Esophagus (tissue), 2 donors: Measurements from ENCODE around the gene CCDC197. TPM values are rescaled to one million over a fixed set of nuclear protein-coding genes. Genes with fewer than 3 reads are reported as not detected.

Source experiments
- H3K27ac ChIP-seq, 2 donors: one replicate each; pipeline ENCODE4 v1.5.1; 2013; ENCODE audit warnings: low read depth in 2 of 2, mild to moderate bottlenecking in 2 of 2, inconsistent platforms in 1 of 2, low read length in 1 of 2, moderate library complexity in 1 of 2
- H3K27me3 ChIP-seq, 2 donors: one replicate each; pipeline ENCODE4 v1.6.1; 2013; ENCODE audit warnings: low read length in 2 of 2, control low read depth in 1 of 2, mild to moderate bottlenecking in 1 of 2; ENCODE audit not compliant: insufficient read depth in 2 of 2, control insufficient read depth in 1 of 2
- H3K36me3 ChIP-seq, 2 donors: one replicate each; pipeline ENCODE4 v1.6.1; 2013; ENCODE audit warnings: low read length in 1 of 2; ENCODE audit not compliant: control insufficient read depth in 2 of 2, insufficient read depth in 2 of 2
- H3K4me1 ChIP-seq, 2 donors: one replicate each; pipeline ENCODE4 v1.6.1; 2013; ENCODE audit warnings: low read length in 1 of 2; ENCODE audit not compliant: control insufficient read depth in 2 of 2, insufficient read depth in 2 of 2
- H3K4me3 ChIP-seq, 2 donors: one replicate each; pipeline ENCODE4 v1.5.1; 2013; ENCODE audit warnings: low read length in 2 of 2, mild to moderate bottlenecking in 2 of 2, low read depth in 1 of 2, moderate library complexity in 1 of 2
- H3K9me3 ChIP-seq, 2 donors: one replicate each; pipeline ENCODE4 v1.6.1; 2013; ENCODE audit warnings: mild to moderate bottlenecking in 2 of 2, low read depth in 1 of 2, low read length in 1 of 2, moderate library complexity in 1 of 2; ENCODE audit not compliant: control insufficient read depth in 2 of 2, insufficient read depth in 1 of 2
- WGBS, 2 donors: extraction: QIAGEN DNeasy Blood & Tissue Kit; methylation state at CpG; one replicate each; pipeline ENCODE4 v1.1.7; 2013; 5-methylcytosine and 5-hydroxymethylcytosine counted together
- polyA plus RNA-seq, 2 donors: library from polyadenylated mRNA; stranded (reverse); fragments of 200-250 nt; gene quantifications; one replicate each; pipeline ENCODE4 v1.2.3, GENCODE V29; 2013
- donor health status: healthy with polysubstance abuse.
- donor health status: Bipolar disorder and iron deficiency.

Gene CCDC197
- polyA plus RNA-seq: not detected

DNA sequence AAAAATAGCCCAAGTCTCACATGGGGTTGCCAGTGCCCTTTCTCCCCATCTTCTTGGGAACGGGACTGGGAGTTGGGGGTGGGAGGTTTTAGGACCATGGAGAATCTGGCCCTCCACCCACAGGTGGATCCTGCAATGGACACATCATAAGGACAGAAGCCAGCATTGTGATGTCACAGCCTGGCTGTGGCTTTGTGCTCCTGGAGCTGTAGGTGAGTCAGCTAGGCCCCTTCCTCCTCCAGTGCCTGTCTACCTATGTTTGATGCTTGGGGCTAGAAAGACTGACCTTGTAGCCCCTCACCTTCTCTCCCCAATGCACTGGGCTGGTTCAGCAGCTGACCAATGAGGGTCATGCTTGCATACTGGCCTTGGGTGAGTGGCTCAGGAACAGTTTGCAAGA lies at the start of gene CCDC197:
Gene CCDC197, plus strand, starts transcription at position 220 of the 400 bp plus-strand sequence. CDS start 831 bp downstream, outside the sequence.
- 73 to 90% methylated on average over 1 of the region's 1 CpG for WGBS, 2 donors

GRCh38 chr14:93949511-93950075 lies 47.5 kb upstream of the CCDC197 start:
- 87 to 92% methylated on average over 13 of the region's 13 CpGs for WGBS, 2 donors
- H3K27ac ChIP-seq: no peak overlapping the region

More for the DNA sequence above, at the start of gene CCDC197:
- Histone ChIP-seq H3K36me3 (no peaks in the 10 kb centered on the region), H3K4me3 (no peak within 1 kb of the TSS), H3K27me3 (no peaks in the 10 kb centered on the region), H3K4me1 (peaks cover 5 to 6% of the 10 kb centered on the region in 2 donors), H3K9me3 (no peaks in the 10 kb centered on the region), H3K27ac (peak within 1 kb of the TSS in 1 of 2 donors; percentile 28)

GRCh38 chr14:93950948-93951634 lies 46.0 kb upstream of the CCDC197 start:
- Histone ChIP-seq H3K4me1 (peaks cover 3 to 6% of the 10 kb centered on the region in 2 donors), H3K27ac (no peak overlapping the region), H3K27me3 (no peaks in the 10 kb centered on the region), H3K36me3 (no peaks in the 10 kb centered on the region), H3K4me3 (no peak overlapping the region), H3K9me3 (no peaks in the 10 kb centered on the region)
- WGBS, 2 donors: 84 to 85% methylated on average over 20 of the region's 20 CpGs

More at GRCh38 chr14:93949511-93950075, 47.5 kb upstream of the CCDC197 start:
- no peak overlapping the region for H3K4me3 ChIP-seq
- H3K4me1 ChIP-seq: peaks cover 0 to 6% of the 10 kb centered on the region in 2 donors
- H3K27me3 ChIP-seq: no peaks in the 10 kb centered on the region
- H3K36me3 ChIP-seq: no peaks in the 10 kb centered on the region
- H3K9me3 ChIP-seq: no peaks in the 10 kb centered on the region

GRCh38 chr14:93951635-93952540 lies 45.2 kb upstream of the CCDC197 start:
- Histone ChIP-seq H3K9me3 (no peaks in the 10 kb centered on the region), H3K36me3 (no peaks in the 10 kb centered on the region), H3K27ac (no peak overlapping the region), H3K4me3 (no peak overlapping the region), H3K27me3 (no peaks in the 10 kb centered on the region), H3K4me1 (peaks cover 3 to 10% of the 10 kb centered on the region in 2 donors)
- WGBS, 2 donors: 58 to 63% methylated on average over 7 of the region's 7 CpGs

DNA sequence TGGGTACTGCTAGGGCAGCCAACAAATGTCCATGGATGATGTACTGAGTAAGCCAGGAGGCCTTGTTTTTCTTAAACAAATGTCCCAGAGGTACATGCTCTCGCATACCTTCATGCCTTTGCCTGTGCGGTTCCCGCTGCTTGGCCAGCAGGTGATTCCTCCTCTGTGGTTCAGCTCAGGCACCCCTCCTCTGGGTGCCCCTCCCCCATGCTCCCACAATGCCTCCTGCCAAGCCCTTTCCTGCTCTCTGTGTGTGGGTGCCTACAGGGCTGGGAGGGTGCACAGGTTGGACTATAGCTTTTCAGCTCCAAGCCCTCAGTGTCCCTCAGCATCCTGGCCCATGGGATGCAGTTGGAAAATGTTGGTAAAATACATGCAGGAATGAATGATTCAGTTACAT lies 44.3 kb upstream of the CCDC197 start:
- Histone ChIP-seq H3K9me3 (no peaks in the 10 kb centered on the region), H3K4me3 (no peak overlapping the region), H3K27ac (no peak overlapping the region), H3K36me3 (no peaks in the 10 kb centered on the region), H3K4me1 (peaks cover 4 to 9% of the 10 kb centered on the region in 2 donors), H3K27me3 (no peaks in the 10 kb centered on the region)
- WGBS, 2 donors: 44 to 58% methylated on average over 3 of the region's 3 CpGs

- H3K36me3 ChIP-seq: no peaks in the 10 kb centered on the region
- H3K27ac ChIP-seq: no peak overlapping the region
- peaks cover 7 to 9% of the 10 kb centered on the region in 2 donors for H3K4me1 ChIP-seq
- H3K4me3 ChIP-seq: no peak overlapping the region
- H3K27me3 ChIP-seq: no peaks in the 10 kb centered on the region
- WGBS, 2 donors: 61 to 64% methylated on average over 14 of the region's 14 CpGs
- no peaks in the 10 kb centered on the region for H3K9me3 ChIP-seq
Observed at GRCh38 chr14:93953263-93953662, 43.8 kb upstream of the CCDC197 start.

GRCh38 chr14:93953739-93954515 lies 43.2 kb upstream of the CCDC197 start:
- Histone ChIP-seq H3K4me1 (peaks cover 9 to 14% of the 10 kb centered on the region in 2 donors), H3K9me3 (no peaks in the 10 kb centered on the region), H3K36me3 (no peaks in the 10 kb centered on the region), H3K27me3 (no peaks in the 10 kb centered on the region), H3K4me3 (no peak overlapping the region), H3K27ac (peak overlapping the region in 1 of 2 donors; percentile 56)
- 77 to 84% methylated on average over 18 of the region's 18 CpGs for WGBS, 2 donors

DNA sequence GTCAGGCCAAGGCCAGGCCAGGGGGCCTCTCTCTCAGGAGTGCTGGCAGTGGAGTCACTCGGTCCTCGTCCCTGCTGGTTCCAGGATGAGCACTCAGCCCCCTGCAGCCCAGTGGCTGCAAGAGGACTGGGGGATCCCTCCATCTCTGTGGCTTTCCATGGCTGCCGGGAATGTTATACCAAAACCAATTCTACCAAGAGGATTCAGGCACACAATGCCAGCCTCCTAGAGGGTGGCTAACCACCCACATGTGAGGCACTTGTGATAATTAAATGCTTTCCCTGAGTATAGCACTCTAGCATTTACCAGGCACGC lies 42.6 kb upstream of the CCDC197 start:
- 83 to 92% methylated on average over 4 of the region's 4 CpGs for WGBS, 2 donors
- no peaks in the 10 kb centered on the region for H3K27me3 ChIP-seq
- peaks cover 9 to 18% of the 10 kb centered on the region in 2 donors for H3K4me1 ChIP-seq
- no peaks in the 10 kb centered on the region for H3K36me3 ChIP-seq
- H3K27ac ChIP-seq: no peak overlapping the region
- H3K9me3 ChIP-seq: no peaks in the 10 kb centered on the region
- H3K4me3 ChIP-seq: no peak overlapping the region
